IMR-90 (cell line): ENCODE data around the gene GBA2. TPM values are rescaled to one million over a fixed set of nuclear protein-coding genes. Genes with fewer than 3 reads are reported as not detected.

Experiments
- ATAC-seq: fragments of 200-7000 bp; cut with Tn5 transposase; 2 replicates; pipeline ENCODE4 v1.9.1; 2020; ENCODE audit warnings: low read depth, mild to moderate bottlenecking, moderate library complexity
- BruUV-seq: library from RNA; stranded (reverse); fragments of 400-500 nt; replicated peaks from 2 replicates; lab custom pipeline; 2021; lab: Mats Ljungman, UMichigan
- CTCF ChIA-PET: fragments of 300-600 bp; formaldehyde crosslinking; extraction: SDS; loops from one replicate; lab custom pipeline; 2021; ENCODE audit warnings: antibody characterized with exemption; lab: Yijun Ruan, JAX
- POLR2A ChIA-PET: fragments of 300-600 bp; sonication (Branson Sonifier 250); formaldehyde crosslinking; loops from one replicate; lab custom pipeline; 2022; ENCODE audit warnings: antibody characterized with exemption; ENCODE audit not compliant: unreplicated experiment; lab: Charles Lee
- DNase-seq: peaks from one replicate; pipeline ENCODE4 v3.0.0; 2013
- H2AFZ ChIP-seq: replicated peaks from 2 replicates; pipeline ENCODE3; 2013; ENCODE audit warnings: low read length, mild to moderate bottlenecking; ENCODE audit not compliant: poor library complexity
- H2AK5ac ChIP-seq: 2 replicates; pipeline ENCODE4 v1.6.1; 2013; ENCODE audit warnings: low read depth, low read length, inconsistent platforms
- H2AK9ac ChIP-seq: replicated peaks from 2 replicates; pipeline ENCODE3; 2013; ENCODE audit warnings: mild to moderate bottlenecking, low read depth, low read length, moderate library complexity; ENCODE audit not compliant: poor library complexity
- H2BK120ac ChIP-seq: 2 replicates; pipeline ENCODE4 v1.6.1; 2013; ENCODE audit warnings: low read depth, low read length, inconsistent platforms
- H2BK15ac ChIP-seq: 3 replicates; pipeline ENCODE4 v1.6.1; 2013; ENCODE audit warnings: low read depth, low read length, inconsistent platforms
- H2BK20ac ChIP-seq: 2 replicates; pipeline ENCODE4 v1.6.1; 2013; ENCODE audit warnings: low read depth, mild to moderate bottlenecking, inconsistent platforms, low read length, moderate library complexity
- H2BK5ac ChIP-seq: 2 replicates; pipeline ENCODE4 v1.6.1; 2013; ENCODE audit warnings: mild to moderate bottlenecking, low read depth, low read length, inconsistent platforms; ENCODE audit not compliant: poor library complexity, severe bottlenecking
- H3K14ac ChIP-seq: replicated peaks from 2 replicates; pipeline ENCODE4 v1.6.1; 2013; ENCODE audit warnings: low read depth, low read length, inconsistent platforms
- H3K18ac ChIP-seq: 2 replicates; pipeline ENCODE4 v1.6.1; 2013; ENCODE audit warnings: low read depth, low read length, control low read depth
- H3K23ac ChIP-seq: 2 replicates; pipeline ENCODE4 v1.6.1; 2013; ENCODE audit warnings: low read depth, low read length, inconsistent platforms
- H3K27ac ChIP-seq: 2 replicates; pipeline ENCODE4 v1.5.1; 2013; ENCODE audit warnings: mild to moderate bottlenecking, control low read depth, low read length; ENCODE audit not compliant: insufficient read depth
- H3K27me3 ChIP-seq: 2 replicates; pipeline ENCODE4 v1.6.1; 2013; ENCODE audit warnings: low read length; ENCODE audit not compliant: control insufficient read depth, insufficient read depth
- H3K36me3 ChIP-seq: 2 replicates; pipeline ENCODE4 v1.6.1; 2013; ENCODE audit warnings: low read length, mixed read lengths; ENCODE audit not compliant: control insufficient read depth, insufficient read depth
- H3K4ac ChIP-seq: 2 replicates; pipeline ENCODE4 v1.6.1; 2013; ENCODE audit warnings: low read depth, low read length, inconsistent platforms
- H3K4me1 ChIP-seq: 2 replicates; pipeline ENCODE4 v1.6.1; 2013; ENCODE audit warnings: low read length, mixed read lengths; ENCODE audit not compliant: control insufficient read depth, insufficient read depth
- H3K4me2 ChIP-seq: 2 replicates; pipeline ENCODE4 v1.6.1; 2013; ENCODE audit warnings: low read depth, mild to moderate bottlenecking, control low read depth, low read length, moderate library complexity
- H3K4me3 ChIP-seq: 2 replicates; pipeline ENCODE4 v1.5.1; 2013; ENCODE audit warnings: low read depth, mild to moderate bottlenecking, control low read depth, low read length, moderate library complexity; ENCODE audit not compliant: insufficient read depth
- H3K56ac ChIP-seq: 2 replicates; pipeline ENCODE4 v1.6.1; 2013; ENCODE audit warnings: low read length, inconsistent platforms; ENCODE audit not compliant: insufficient read depth; ENCODE audit errors: extremely low read depth
- H3K79me1 ChIP-seq, 2 experiments: 2 replicates each; pipeline ENCODE4 v1.6.1; 2013; ENCODE audit warnings: low read length in 2 of 2, inconsistent platforms in 1 of 2, low read depth in 1 of 2
- H3K9ac ChIP-seq: 2 replicates; pipeline ENCODE4 v1.6.1; 2013; ENCODE audit warnings: low read depth, low read length, control low read depth
- H3K9me1 ChIP-seq: 2 replicates; pipeline ENCODE4 v1.6.1; 2013; ENCODE audit warnings: low read length, inconsistent platforms; ENCODE audit not compliant: insufficient read depth
- H3K9me3 ChIP-seq: 2 replicates; pipeline ENCODE4 v1.6.1; 2013; ENCODE audit warnings: low read length; ENCODE audit not compliant: control insufficient read depth, insufficient read depth
- H4K20me1 ChIP-seq: 2 replicates; pipeline ENCODE4 v1.6.1; 2013; ENCODE audit warnings: low read length, inconsistent platforms; ENCODE audit not compliant: insufficient read depth
- H4K5ac ChIP-seq: 2 replicates; pipeline ENCODE4 v1.6.1; 2013; ENCODE audit warnings: mild to moderate bottlenecking, low read depth, low read length, control low read depth
- H4K8ac ChIP-seq, 2 experiments: 2 replicates each; pipeline ENCODE4 v1.6.1; 2013; ENCODE audit warnings: low read depth in 2 of 2, low read length in 2 of 2, control low read depth in 1 of 2, inconsistent platforms in 1 of 2
- H4K91ac ChIP-seq: 2 replicates; pipeline ENCODE4 v1.6.1; 2013; ENCODE audit warnings: low read depth, low read length, inconsistent platforms; ENCODE audit not compliant: insufficient read depth
- BHLHE40 ChIP-seq: fragments of 150-350 bp; IDR thresholded peaks from 2 replicates; pipeline ENCODE4 v1.6.1; 2016; ENCODE audit warnings: mild to moderate bottlenecking, low read depth, low read length
- CEBPB ChIP-seq: IDR thresholded peaks from 2 replicates; pipeline ENCODE4 v1.6.1; 2012; ENCODE audit warnings: low read depth, low read length, improper control_type of control experiment
- CHD1 ChIP-seq: IDR thresholded peaks from 2 replicates; pipeline ENCODE4 v1.6.1; 2012; ENCODE audit warnings: low read depth, low read length, improper control_type of control experiment
- CTCF ChIP-seq: conservative IDR thresholded peaks from 2 replicates; pipeline ENCODE4 v1.5.1; 2012; ENCODE audit warnings: mild to moderate bottlenecking, low read depth, low read length, improper control_type of control experiment
- ELK1 ChIP-seq: fragments of 150-350 bp; IDR thresholded peaks from 2 replicates; pipeline ENCODE4 v1.6.1; 2016; ENCODE audit warnings: low read depth, mild to moderate bottlenecking, low read length, moderate library complexity, borderline replicate concordance
- FOS ChIP-seq: fragments of 150-350 bp; IDR thresholded peaks from 2 replicates; pipeline ENCODE4 v1.6.1; 2016; ENCODE audit warnings: low read depth, low read length
- MAFK ChIP-seq: IDR thresholded peaks from 2 replicates; pipeline ENCODE4 v1.6.1; 2012; ENCODE audit warnings: low read depth, low read length, improper control_type of control experiment
- MAZ ChIP-seq: IDR thresholded peaks from 2 replicates; pipeline ENCODE4 v1.6.1; 2012; ENCODE audit warnings: low read depth, mild to moderate bottlenecking, low read length, improper control_type of control experiment, moderate library complexity, borderline replicate concordance
- MXI1 ChIP-seq: IDR thresholded peaks from 2 replicates; pipeline ENCODE4 v1.6.1; 2012; ENCODE audit warnings: low read depth, mild to moderate bottlenecking, low read length, moderate library complexity, borderline replicate concordance
- NFE2L2 ChIP-seq: fragments of 150-350 bp; IDR thresholded peaks from 2 replicates; pipeline ENCODE4 v1.6.1; 2016; ENCODE audit warnings: low read depth, mild to moderate bottlenecking, low read length
- POLR2A ChIP-seq: IDR thresholded peaks from 2 replicates; pipeline ENCODE4 v1.6.1; 2012; ENCODE audit warnings: mild to moderate bottlenecking, low read depth, low read length
- RAD21 ChIP-seq: IDR thresholded peaks from 2 replicates; pipeline ENCODE4 v1.6.1; 2012; ENCODE audit warnings: low read length, improper control_type of control experiment
- RCOR1 ChIP-seq: IDR thresholded peaks from 2 replicates; pipeline ENCODE4 v1.6.1; 2012; ENCODE audit warnings: mild to moderate bottlenecking, low read length, improper control_type of control experiment; ENCODE audit not compliant: insufficient replicate concordance
- RFX5 ChIP-seq: IDR thresholded peaks from 2 replicates; pipeline ENCODE4 v1.8.0; 2012; ENCODE audit warnings: low read depth, mild to moderate bottlenecking, low read length, moderate library complexity
- SMC3 ChIP-seq: fragments of 150-350 bp; IDR thresholded peaks from 2 replicates; pipeline ENCODE4 v1.6.1; 2016; ENCODE audit warnings: low read depth, mild to moderate bottlenecking, antibody characterized with exemption, low read length, moderate library complexity
- USF2 ChIP-seq: fragments of 150-350 bp; IDR thresholded peaks from 2 replicates; pipeline ENCODE4 v1.6.1; 2017; ENCODE audit warnings: mild to moderate bottlenecking, antibody characterized with exemption, low read length, low read depth
- WGBS, 2 experiments: methylation state at CpG; one replicate each; pipeline versions ENCODE4 v1.1.5 to v1.1.7; 2013; ENCODE audit warnings: missing lambda C conversion rate in 2 of 2; ENCODE audit not compliant: insufficient read length in 1 of 2; ENCODE audit errors: extremely low coverage in 2 of 2; 5-methylcytosine and 5-hydroxymethylcytosine counted together
- dilution Hi-C: fragments of 300-500 bp; cut with HindIII; formaldehyde crosslinking; loops from one replicate; pipeline ENCODE4 v1.14.3; 2018; ENCODE audit warnings: low sequenced_read_pairs; ENCODE audit not compliant: unreplicated experiment
- in situ Hi-C: fragments of 300-500 bp; cut with MboI; formaldehyde crosslinking; loops from 3 replicates; pipeline ENCODE4 v1.14.3; 2019; ENCODE audit warnings: low sequenced_read_pairs, inconsistent platforms, mixed read lengths
- intact Hi-C: fragments of 100-400 bp; cut with micrococcal nuclease; formaldehyde crosslinking; loops from 2 replicates; pipeline ENCODE4 v1.10.0; 2022
- polyA plus RNA-seq, 3 experiments: library from polyadenylated mRNA; depleted of rRNA; stranded (reverse); fragments of >200 nt; gene quantifications; 2 replicates each; pipeline ENCODE4 v1.2.3, GENCODE V29; 2012; ENCODE audit warnings: low replicate concordance in 1 of 3
- total RNA-seq: library from RNA; depleted of rRNA; stranded (reverse); fragments of >200 nt; gene quantifications from 2 replicates; pipeline ENCODE4 v1.2.3, GENCODE V29; 2012

GBA2 gene
- total and polyA plus RNA-seq, 2 of the 4 experiments (the other 2 are of a cell fraction), result 18.1 to 38.2 TPM

- Histone ChIP-seq H3K9me1 (peaks cover 10% of the 10 kb centered on the region; the same call in 1 of the 2 replicates), H2BK20ac (no peak overlapping the region), H2AK9ac (no peak overlapping the region), H2BK5ac (no peak overlapping the region), H2BK120ac (no peak overlapping the region), H3K36me3 (peaks cover 71% of the 10 kb centered on the region), H3K4ac (no peak overlapping the region), H4K91ac (no peak overlapping the region), H3K4me3 (no peak overlapping the region), H2BK15ac (no peak overlapping the region), H4K5ac (no peak overlapping the region), H3K56ac (no peak overlapping the region), H3K27ac (no peak overlapping the region), H3K4me2 (no peak overlapping the region), H4K20me1 (peaks cover 26% of the 10 kb centered on the region), H3K23ac (no peak overlapping the region), H3K9ac (no peak overlapping the region), H3K18ac (no peak overlapping the region), H2AK5ac (no peak overlapping the region), H3K79me1 (peaks cover 36 to 86% of the 10 kb centered on the region in 2 experiments), H2AFZ (no peak overlapping the region), H4K8ac (no peak overlapping the region), H3K14ac (no peak overlapping the region), H3K4me1 (no peaks in the 10 kb centered on the region; the same call in 1 of the 2 replicates), H3K27me3 (no peaks in the 10 kb centered on the region), H3K9me3 (no peaks in the 10 kb centered on the region)
- dilution Hi-C loops, result no loop called here
- TF ChIP-seq CEBPB (no peak), RFX5 (no peak), NFE2L2 (no peak), SMC3 (no peak), CTCF (no peak), ELK1 (no peak), POLR2A (no peak), RAD21 (no peak), MXI1 (no peak), MAZ (no peak), CHD1 (no peak), BHLHE40 (no peak), USF2 (no peak), RCOR1 (no peak), MAFK (no peak), FOS (no peak)
- BruUV-seq, result no TSS peak
- CTCF ChIA-PET, result no interaction called here
- POLR2A ChIA-PET, result interaction anchor here (1.2 kb wide), 1 partner anchor 13 kb away, joined by 6 read pairs; no protein-coding TSS in a partner anchor
- intact Hi-C loops, result no loop called here
- ATAC-seq, result no peak
- in situ Hi-C loops, result no loop called here
- DNase-seq, result no peak
- WGBS, 2 experiments, result 100% methylated on average over 3 of the region's 7 CpGs; no CpG with 5 or more reads in 1 of the 2 experiments
These were observed 7.3 kb downstream of the GBA2 start for GRCh38 chr9:35741740-35742139.
